CD14-positive monocyte (primary cell): Measurements from ENCODE around the gene MRTFA. TPM values are rescaled to one million over a fixed set of nuclear protein-coding genes. Genes with fewer than 3 reads are reported as not detected.
A peak's percentile ranks its signal among the peaks of the same experiment; 100 is the strongest.

Experiments
- DNase-seq, 3 donors: peaks; one replicate each; pipeline ENCODE4 v3.0.0-alpha.2; 2011 to 2022
- H2AFZ ChIP-seq: 2 replicates; pipeline ENCODE4 v1.6.0; 2012; ENCODE audit warnings: mild to moderate bottlenecking, low read depth, low read length, inconsistent platforms; ENCODE audit not compliant: insufficient read depth, poor library complexity, severe bottlenecking
- H3K27ac ChIP-seq, 2 donors: 1 replicate in 1 of 2; 2 replicates in 1 of 2; pipeline ENCODE4 v1.5.1; 2012 to 2013; ENCODE audit warnings: low read length in 2 of 2, control low read depth in 1 of 2, inconsistent platforms in 1 of 2, low read depth in 1 of 2, mild to moderate bottlenecking in 1 of 2
- H3K27me3 ChIP-seq, 2 donors: one replicate each; pipeline versions ENCODE4 v1.6.0 to v1.6.1; 2011 to 2013; ENCODE audit warnings: low read length in 2 of 2; ENCODE audit not compliant: control insufficient read depth in 2 of 2, insufficient read depth in 2 of 2
- H3K36me3 ChIP-seq, 2 donors: replicated peaks in 1 of 2; 1 replicate in 1 of 2; 2 replicates in 1 of 2; pipeline versions ENCODE4 v1.5.1 to v1.6.1; 2012 to 2013; ENCODE audit warnings: low read length in 2 of 2, control low read depth in 1 of 2, inconsistent platforms in 1 of 2, mild to moderate bottlenecking in 1 of 2; ENCODE audit not compliant: insufficient read depth in 2 of 2, control insufficient read depth in 1 of 2
- H3K4me1 ChIP-seq, 2 donors: 1 replicate in 1 of 2; 2 replicates in 1 of 2; pipeline versions ENCODE4 v1.5.1 to v1.6.1; 2012 to 2013; ENCODE audit warnings: low read length in 2 of 2, control low read depth in 1 of 2, inconsistent platforms in 1 of 2, mild to moderate bottlenecking in 1 of 2, moderate library complexity in 1 of 2; ENCODE audit not compliant: insufficient read depth in 2 of 2, control insufficient read depth in 1 of 2
- H3K4me2 ChIP-seq: replicated peaks from 2 replicates; pipeline ENCODE3; 2012; ENCODE audit warnings: low read length, moderate library complexity, mild to moderate bottlenecking; ENCODE audit not compliant: poor library complexity, severe bottlenecking; ENCODE audit errors: extremely low read depth
- H3K4me3 ChIP-seq, 3 experiments: fragments of 200-600 bp in 1 of 3; sonication (generic) in 1 of 3; replicated peaks in 1 of 3; 1 replicate in 2 of 3; 2 replicates in 1 of 3; pipeline ENCODE4 v1.5.1; 2011 to 2013; ENCODE audit warnings: low read length in 3 of 3, mild to moderate bottlenecking in 3 of 3, control low read depth in 2 of 3, low read depth in 2 of 3, inconsistent platforms in 1 of 3, moderate library complexity in 1 of 3
- H3K79me2 ChIP-seq: 2 replicates; pipeline ENCODE4 v1.6.0; 2012; ENCODE audit warnings: mild to moderate bottlenecking, control low read depth, inconsistent platforms, low read length, moderate library complexity; ENCODE audit not compliant: insufficient read depth
- H3K9ac ChIP-seq: 2 replicates; pipeline ENCODE4 v1.6.0; 2017; ENCODE audit warnings: low read length, mild to moderate bottlenecking; ENCODE audit not compliant: insufficient read depth, poor library complexity, severe bottlenecking
- H3K9me3 ChIP-seq, 2 donors: replicated peaks in 1 of 2; 1 replicate in 1 of 2; 2 replicates in 1 of 2; pipeline versions ENCODE4 v1.5.1 to v1.6.1; 2012 to 2013; ENCODE audit warnings: low read length in 2 of 2, control low read depth in 1 of 2; ENCODE audit not compliant: control insufficient read depth in 1 of 2, insufficient read depth in 1 of 2
- H4K20me1 ChIP-seq: 2 replicates; pipeline ENCODE4 v1.6.0; 2012; ENCODE audit warnings: mild to moderate bottlenecking, low read length, control low read depth, moderate library complexity; ENCODE audit not compliant: insufficient read depth
- H3K27ac Mint-ChIP-seq, 7 donors: one replicate each; pipeline ENCODE4 v1.8.0; 2020; ENCODE audit warnings: mild to moderate bottlenecking in 7 of 7, mixed read lengths in 7 of 7, moderate library complexity in 6 of 7, inconsistent platforms in 2 of 7
- H3K27me3 Mint-ChIP-seq, 3 donors: one replicate each; pipeline ENCODE4 v1.8.0; 2021 to 2022; ENCODE audit warnings: low read depth in 3 of 3, mild to moderate bottlenecking in 3 of 3, mixed read lengths in 3 of 3, moderate library complexity in 3 of 3, inconsistent platforms in 1 of 3
- H3K36me3 Mint-ChIP-seq, 2 donors: one replicate each; pipeline ENCODE4 v1.8.0; 2020; ENCODE audit warnings: mixed read lengths in 2 of 2, inconsistent platforms in 1 of 2, mild to moderate bottlenecking in 1 of 2
- H3K4me1 Mint-ChIP-seq: one replicate; pipeline ENCODE4 v1.8.0; 2020; ENCODE audit warnings: mild to moderate bottlenecking, mixed read lengths
- H3K4me3 Mint-ChIP-seq, 2 donors: one replicate each; pipeline ENCODE4 v1.8.0; 2020; ENCODE audit warnings: mild to moderate bottlenecking in 2 of 2, mixed read lengths in 2 of 2, moderate library complexity in 1 of 2
- H3K9me3 Mint-ChIP-seq, 7 donors: one replicate each; pipeline ENCODE4 v1.8.0; 2020 to 2022; ENCODE audit warnings: mixed read lengths in 7 of 7, mild to moderate bottlenecking in 6 of 7, moderate library complexity in 6 of 7, inconsistent platforms in 2 of 7
- WGBS: methylation state at CpG from one replicate; pipeline ENCODE4 v1.1.5; 2013; ENCODE audit warnings: missing lambda C conversion rate; ENCODE audit not compliant: insufficient coverage; 5-methylcytosine and 5-hydroxymethylcytosine counted together
- intact Hi-C, 2 donors: fragments of 100-400 bp; cut with micrococcal nuclease; formaldehyde crosslinking; loops; one replicate each; pipeline versions ENCODE4 v1.15.0 to v1.15.1; 2023
- polyA plus RNA-seq, 3 donors: library from polyadenylated mRNA; depleted of rRNA in 1 of 3; unstranded in 2 of 3; stranded (reverse) in 1 of 3; fragments of 300-500 nt in 2 of 3; fragments of >200 nt in 1 of 3; fragmentation: Illumina TruSeq in 2 of 3; gene quantifications; 1 replicate in 2 of 3; 2 replicates in 1 of 3; pipeline ENCODE4 v1.2.3, GENCODE V29; 2012 to 2021
- TF ChIP-seq, protein P1 (sequence below): fragments of 200-600 bp; IDR thresholded peaks from one replicate; pipeline ENCODE4 v1.8.0; 2022; ENCODE audit warnings: antibody characterized with exemption, mild to moderate bottlenecking

The MRTFA gene
- polyA plus RNA-seq, 3 donors = 14.1 to 33.8 (median 18.9) TPM

GRCh38 chr22:40635940-40636379, 559 bp downstream of the MRTFA start:
- Mint-ChIP-seq H3K9me3 (peaks cover 0 to 4% (median 0%) of the 10 kb centered on the region in 7 donors), H3K4me1 (peaks cover 55% of the 10 kb centered on the region), H3K36me3 (peaks cover 2 to 4% of the 10 kb centered on the region in 2 donors), H3K27ac (peak overlapping the region in 6 of 7 donors; percentile 80 to 97 (median 84)), H3K27me3 (peaks cover 0 to 5% (median 2%) of the 10 kb centered on the region in 3 donors), H3K4me3 (peak overlapping the region; percentile 94 to 96)
- H3K27me3 ChIP-seq = no peaks in the 10 kb centered on the region
- 2% methylated on average over 19 of the region's 31 CpGs for WGBS
- no peaks in the 10 kb centered on the region for H3K9me3 ChIP-seq
- H3K4me1 ChIP-seq = peaks cover 25 to 38% of the 10 kb centered on the region in 2 donors
- peaks cover 51% of the 10 kb centered on the region for H4K20me1 ChIP-seq
- H3K9ac ChIP-seq = peak overlapping the region; percentile 82
- TF ChIP-seq, protein P1, sequence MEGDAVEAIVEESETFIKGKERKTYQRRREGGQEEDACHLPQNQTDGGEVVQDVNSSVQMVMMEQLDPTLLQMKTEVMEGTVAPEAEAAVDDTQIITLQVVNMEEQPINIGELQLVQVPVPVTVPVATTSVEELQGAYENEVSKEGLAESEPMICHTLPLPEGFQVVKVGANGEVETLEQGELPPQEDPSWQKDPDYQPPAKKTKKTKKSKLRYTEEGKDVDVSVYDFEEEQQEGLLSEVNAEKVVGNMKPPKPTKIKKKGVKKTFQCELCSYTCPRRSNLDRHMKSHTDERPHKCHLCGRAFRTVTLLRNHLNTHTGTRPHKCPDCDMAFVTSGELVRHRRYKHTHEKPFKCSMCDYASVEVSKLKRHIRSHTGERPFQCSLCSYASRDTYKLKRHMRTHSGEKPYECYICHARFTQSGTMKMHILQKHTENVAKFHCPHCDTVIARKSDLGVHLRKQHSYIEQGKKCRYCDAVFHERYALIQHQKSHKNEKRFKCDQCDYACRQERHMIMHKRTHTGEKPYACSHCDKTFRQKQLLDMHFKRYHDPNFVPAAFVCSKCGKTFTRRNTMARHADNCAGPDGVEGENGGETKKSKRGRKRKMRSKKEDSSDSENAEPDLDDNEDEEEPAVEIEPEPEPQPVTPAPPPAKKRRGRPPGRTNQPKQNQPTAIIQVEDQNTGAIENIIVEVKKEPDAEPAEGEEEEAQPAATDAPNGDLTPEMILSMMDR = no peak
- H3K36me3 ChIP-seq = no peaks in the 10 kb centered on the region
- H3K79me2 ChIP-seq = peaks cover 53% of the 10 kb centered on the region
- peak overlapping the region; percentile 95 for H3K4me2 ChIP-seq
- DNase-seq = no peak
- peak overlapping the region; percentile 77 for H2AFZ ChIP-seq
- intact Hi-C loops = loop anchor here in 1 of 2 donors (10.0 kb wide), 1 partner anchor 1101 kb away; the partner anchor contains the start of gene RPS19BP1
- H3K27ac ChIP-seq = peak overlapping the region in 1 of 2 donors; percentile 93
- H3K4me3 ChIP-seq = peak overlapping the region; percentile 67 to 95 (median 79)

DNA sequence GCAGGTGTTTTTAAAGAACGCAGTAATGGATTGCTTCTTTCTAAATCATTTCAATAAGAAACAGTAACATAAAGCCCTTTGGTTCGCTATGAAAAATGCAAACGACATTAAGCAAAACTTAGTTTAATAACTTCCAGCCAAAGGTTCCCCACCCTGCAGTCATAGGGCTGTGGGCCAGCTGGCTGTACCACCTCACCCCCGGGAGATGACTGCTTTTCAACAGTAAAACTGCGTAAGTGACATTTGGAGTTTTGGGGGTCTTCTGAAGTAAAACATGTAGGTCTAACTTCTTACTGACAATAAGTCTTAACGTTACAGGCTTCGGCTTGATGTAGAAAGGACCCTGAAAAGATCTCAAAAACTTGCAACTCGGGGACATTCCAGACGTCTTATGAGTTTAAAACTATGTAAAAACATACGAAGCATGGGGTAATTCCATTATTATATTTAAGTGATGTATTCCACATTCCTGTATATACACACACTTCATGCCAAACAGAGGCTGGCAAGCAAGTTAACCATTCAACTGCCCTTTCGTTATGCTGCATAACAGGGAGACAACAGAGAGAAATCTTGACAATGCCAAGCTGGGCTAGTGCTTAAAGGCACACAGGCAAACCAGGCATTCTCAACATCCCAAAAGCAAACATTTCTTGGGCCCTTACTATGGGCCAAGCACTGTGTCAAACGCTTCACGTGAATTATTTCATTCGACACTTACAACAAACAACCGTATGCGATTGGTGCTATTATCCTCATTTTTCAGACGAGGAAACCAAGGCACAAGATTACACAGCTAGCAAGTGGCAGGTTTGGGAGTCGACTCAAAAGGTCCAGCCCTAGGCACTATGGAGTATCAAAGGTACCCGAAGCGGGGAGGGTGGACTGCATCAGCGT, 1.2 kb downstream of the MRTFA start:
- H3K36me3 ChIP-seq = no peaks in the 10 kb centered on the region
- Mint-ChIP-seq H3K9me3 (peaks cover 0 to 4% (median 0%) of the 10 kb centered on the region in 7 donors), H3K27ac (peak overlapping the region in 6 of 7 donors; percentile 71 to 90 (median 84)), H3K4me1 (peaks cover 59% of the 10 kb centered on the region), H3K27me3 (peaks cover 0 to 5% (median 2%) of the 10 kb centered on the region in 3 donors), H3K36me3 (peaks cover 2 to 4% of the 10 kb centered on the region in 2 donors), H3K4me3 (peak overlapping the region; percentile 94 to 96)
- intact Hi-C loops = loop anchor here in 1 of 2 donors (10.0 kb wide), 1 partner anchor 1100 kb away; the partner anchor contains the start of gene RPS19BP1
- DNase-seq = no peak
- 69% methylated on average over 13 of the region's 21 CpGs for WGBS
- TF ChIP-seq, protein P1 = no peak
- peak overlapping the region; percentile 67 to 95 (median 79) for H3K4me3 ChIP-seq
- peaks cover 25 to 41% of the 10 kb centered on the region in 2 donors for H3K4me1 ChIP-seq
- peak overlapping the region; percentile 77 for H2AFZ ChIP-seq
- peak overlapping the region; percentile 95 for H3K4me2 ChIP-seq
- peak overlapping the region; percentile 82 for H3K9ac ChIP-seq
- no peaks in the 10 kb centered on the region for H3K27me3 ChIP-seq
- no peaks in the 10 kb centered on the region for H3K9me3 ChIP-seq
- peaks cover 60% of the 10 kb centered on the region for H3K79me2 ChIP-seq
- H3K27ac ChIP-seq = peak overlapping the region in 1 of 2 donors; percentile 93
- peaks cover 58% of the 10 kb centered on the region for H4K20me1 ChIP-seq
